HepG2 (cell line): ENCODE data around the gene ITCH. TPM values are rescaled to one million over a fixed set of nuclear protein-coding genes. Genes with fewer than 3 reads are reported as not detected.

Source experiments
- AHDC1 ChIP-seq: sonication (generic); formaldehyde crosslinking; IDR thresholded peaks from 2 replicates; pipeline ENCODE4 v1.5.1; 2020; ENCODE audit warnings: mild to moderate bottlenecking, missing genetic modification reagents, borderline replicate concordance
- ARID4A ChIP-seq: sonication (generic); formaldehyde crosslinking; IDR thresholded peaks from 2 replicates; pipeline ENCODE4 v1.5.0; 2020; ENCODE audit warnings: mild to moderate bottlenecking, missing genetic modification reagents, borderline replicate concordance
- NCOA2 ChIP-seq: sonication (generic); formaldehyde crosslinking; IDR thresholded peaks from 2 replicates; pipeline ENCODE4 v1.8.0; 2022; ENCODE audit warnings: inconsistent platforms
- RAD21 ChIP-seq: fragments of 450-650 bp; formaldehyde crosslinking; IDR thresholded peaks from 2 replicates; pipeline ENCODE4 v1.5.0; 2020; ENCODE audit warnings: mild to moderate bottlenecking
- RCOR2 ChIP-seq: IDR thresholded peaks from 2 replicates; pipeline ENCODE4 v1.6.1; 2016; ENCODE audit warnings: missing biosample characterization, missing genetic modification reagents
- SMAD3 ChIP-seq: sonication (generic); formaldehyde crosslinking; IDR thresholded peaks from 2 replicates; pipeline ENCODE4 v1.4.0; 2020; ENCODE audit warnings: missing genetic modification reagents
- SMYD3 ChIP-seq: sonication (generic); formaldehyde crosslinking; IDR thresholded peaks from 2 replicates; pipeline ENCODE4 v1.8.1; 2023; ENCODE audit warnings: mild to moderate bottlenecking, missing genetic modification reagents
- ZBTB20 ChIP-seq: sonication (generic); formaldehyde crosslinking; IDR thresholded peaks from 2 replicates; pipeline ENCODE4 v1.8.1; 2023; ENCODE audit warnings: missing genetic modification reagents, low read depth, mild to moderate bottlenecking, borderline replicate concordance
- ZBTB34 ChIP-seq: sonication (generic); formaldehyde crosslinking; IDR thresholded peaks from 2 replicates; pipeline ENCODE4 v1.8.0; 2022; ENCODE audit warnings: mild to moderate bottlenecking, missing genetic modification reagents
- ZBTB37 ChIP-seq: sonication (generic); formaldehyde crosslinking; IDR thresholded peaks from 2 replicates; pipeline ENCODE4 v1.4.0; 2020; ENCODE audit warnings: mild to moderate bottlenecking, missing genetic modification reagents
- ZFX ChIP-seq: sonication (generic); formaldehyde crosslinking; IDR thresholded peaks from 2 replicates; pipeline ENCODE4 v1.4.0; 2020; ENCODE audit warnings: mild to moderate bottlenecking, low read depth, missing genetic modification reagents, moderate library complexity
- ZMYM4 ChIP-seq: sonication (generic); formaldehyde crosslinking; IDR thresholded peaks from 2 replicates; pipeline ENCODE4 v1.8.1; 2023; ENCODE audit warnings: mild to moderate bottlenecking, missing genetic modification reagents
- ZNF501 ChIP-seq: sonication (generic); formaldehyde crosslinking; IDR thresholded peaks from 2 replicates; pipeline ENCODE4 v1.5.1; 2020; ENCODE audit warnings: mild to moderate bottlenecking, moderate library complexity, missing genetic modification reagents
- ZNF615 ChIP-seq: sonication (generic); formaldehyde crosslinking; IDR thresholded peaks from 2 replicates; pipeline ENCODE4 v1.5.0; 2020; ENCODE audit warnings: mild to moderate bottlenecking, missing genetic modification reagents, borderline replicate concordance
- ZNF775 ChIP-seq: sonication (generic); formaldehyde crosslinking; IDR thresholded peaks from 2 replicates; pipeline ENCODE4 v1.4.0; 2020; ENCODE audit warnings: missing genetic modification reagents, mild to moderate bottlenecking, moderate library complexity, borderline replicate concordance
- polyA plus RNA-seq, 8 experiments: library from polyadenylated mRNA; depleted of rRNA in 3 of 8; stranded (reverse) in 7 of 8; unstranded in 1 of 8; fragments of >200 nt; fragmentation: Illumina TruSeq in 4 of 8; extraction: Trizol in 4 of 8; gene quantifications; 2 replicates each; pipeline versions ENCODE4 v1.2.1 to v1.2.3, GENCODE V29; 2011 to 2016; ENCODE audit warnings: low read depth in 4 of 8, missing spikeins in 1 of 8, mixed read lengths in 1 of 8; ENCODE audit not compliant: insufficient read depth in 1 of 8
- total RNA-seq, 5 experiments: library from RNA; depleted of rRNA; stranded (reverse); fragments of >200 nt; fragmentation: Illumina TruSeq; extraction: Trizol; gene quantifications; 2 replicates each; pipeline ENCODE4 v1.2.3, GENCODE V29; 2016; ENCODE audit warnings: low read depth in 1 of 5

Gene ITCH
- total and polyA plus RNA-seq, 2 of the 13 experiments (the other 11 are each of a cell fraction or from before 2014, with no cell fraction given), result 20.5 to 112 TPM

- peak; percentile 16; the same call in 1 of the 2 replicates for TF ChIP-seq AHDC1 (CRISPR knock-in tag)
- TF ChIP-seq RAD21 (CRISPR knock-in tag), result peak; percentile 20; the same call in 1 of the 2 replicates
- 0 out of 2 replicates have a peak, but pooled peaks have one; percentile 45 for TF ChIP-seq SMAD3 (CRISPR knock-in tag)
- TF ChIP-seq SMYD3, result 0 out of 2 replicates have a peak, but pooled peaks have one; percentile 25
- TF ChIP-seq ZBTB20 (CRISPR knock-in tag), result peak; percentile 67; the same call in 1 of the 2 replicates
- TF ChIP-seq ZMYM4 (CRISPR knock-in tag), result peak; percentile 82
- TF ChIP-seq ZNF775, result 0 out of 2 replicates have a peak, but pooled peaks have one; percentile 70
- TF ChIP-seq NCOA2, result 0 out of 2 replicates have a peak, but pooled peaks have one; percentile 9
- peak; percentile 30; the same call in 1 of the 2 replicates for TF ChIP-seq ZFX (CRISPR knock-in tag)
- 0 out of 2 replicates have a peak, but pooled peaks have one; percentile 33 for TF ChIP-seq ZBTB34 (CRISPR knock-in tag)
- TF ChIP-seq ARID4A (CRISPR knock-in tag), result peak; percentile 40; the same call in 1 of the 2 replicates
- TF ChIP-seq RCOR2 (CRISPR knock-in tag), result peak; percentile 67; the same call in 1 of the 2 replicates
- 0 out of 2 replicates have a peak, but pooled peaks have one; percentile 14 for TF ChIP-seq ZNF501
- 0 out of 2 replicates have a peak, but pooled peaks have one; percentile 45 for TF ChIP-seq ZNF615
- TF ChIP-seq ZBTB37, result peak; percentile 61; the same call in 1 of the 2 replicates
Observed at GRCh38 chr20:34330861-34331544, 32.1 kb upstream of the ITCH start (continued).
